Measurements from ENCODE around the gene VPS41.

DNA sequence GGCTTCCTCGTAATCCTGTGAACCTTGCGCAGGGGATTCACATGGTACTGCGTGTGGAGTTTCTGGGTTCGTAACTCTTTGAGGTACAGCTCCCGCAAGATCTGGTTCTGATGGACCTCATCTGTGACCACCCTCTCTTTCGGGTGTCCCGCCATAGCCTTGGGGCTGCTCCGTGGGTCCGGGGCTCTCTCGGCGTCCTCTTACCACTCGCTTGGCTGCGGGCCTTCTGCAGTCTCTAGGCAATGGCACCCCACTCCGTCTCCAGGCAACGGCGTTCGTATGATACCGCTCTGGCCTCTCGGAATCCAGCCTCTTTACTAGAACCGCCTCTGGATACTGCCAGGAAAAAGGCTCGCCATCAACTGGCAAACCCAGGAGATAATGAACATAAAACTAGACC, 223.1 kb downstream of the VPS41 start:
- TF ChIP-seq, protein P1, sequence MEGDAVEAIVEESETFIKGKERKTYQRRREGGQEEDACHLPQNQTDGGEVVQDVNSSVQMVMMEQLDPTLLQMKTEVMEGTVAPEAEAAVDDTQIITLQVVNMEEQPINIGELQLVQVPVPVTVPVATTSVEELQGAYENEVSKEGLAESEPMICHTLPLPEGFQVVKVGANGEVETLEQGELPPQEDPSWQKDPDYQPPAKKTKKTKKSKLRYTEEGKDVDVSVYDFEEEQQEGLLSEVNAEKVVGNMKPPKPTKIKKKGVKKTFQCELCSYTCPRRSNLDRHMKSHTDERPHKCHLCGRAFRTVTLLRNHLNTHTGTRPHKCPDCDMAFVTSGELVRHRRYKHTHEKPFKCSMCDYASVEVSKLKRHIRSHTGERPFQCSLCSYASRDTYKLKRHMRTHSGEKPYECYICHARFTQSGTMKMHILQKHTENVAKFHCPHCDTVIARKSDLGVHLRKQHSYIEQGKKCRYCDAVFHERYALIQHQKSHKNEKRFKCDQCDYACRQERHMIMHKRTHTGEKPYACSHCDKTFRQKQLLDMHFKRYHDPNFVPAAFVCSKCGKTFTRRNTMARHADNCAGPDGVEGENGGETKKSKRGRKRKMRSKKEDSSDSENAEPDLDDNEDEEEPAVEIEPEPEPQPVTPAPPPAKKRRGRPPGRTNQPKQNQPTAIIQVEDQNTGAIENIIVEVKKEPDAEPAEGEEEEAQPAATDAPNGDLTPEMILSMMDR (IDR thresholded peaks at IDR 0.05; ENCODE audit: low read depth, low read length, missing input control) = no peak
- TF ChIP-seq, protein P2, sequence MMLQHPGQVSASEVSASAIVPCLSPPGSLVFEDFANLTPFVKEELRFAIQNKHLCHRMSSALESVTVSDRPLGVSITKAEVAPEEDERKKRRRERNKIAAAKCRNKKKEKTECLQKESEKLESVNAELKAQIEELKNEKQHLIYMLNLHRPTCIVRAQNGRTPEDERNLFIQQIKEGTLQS (IDR thresholded peaks at IDR 0.05) = no peak
- no peak for TF ChIP-seq JUND (IDR thresholded peaks at IDR 0.05)
- TF ChIP-seq, protein P3, sequence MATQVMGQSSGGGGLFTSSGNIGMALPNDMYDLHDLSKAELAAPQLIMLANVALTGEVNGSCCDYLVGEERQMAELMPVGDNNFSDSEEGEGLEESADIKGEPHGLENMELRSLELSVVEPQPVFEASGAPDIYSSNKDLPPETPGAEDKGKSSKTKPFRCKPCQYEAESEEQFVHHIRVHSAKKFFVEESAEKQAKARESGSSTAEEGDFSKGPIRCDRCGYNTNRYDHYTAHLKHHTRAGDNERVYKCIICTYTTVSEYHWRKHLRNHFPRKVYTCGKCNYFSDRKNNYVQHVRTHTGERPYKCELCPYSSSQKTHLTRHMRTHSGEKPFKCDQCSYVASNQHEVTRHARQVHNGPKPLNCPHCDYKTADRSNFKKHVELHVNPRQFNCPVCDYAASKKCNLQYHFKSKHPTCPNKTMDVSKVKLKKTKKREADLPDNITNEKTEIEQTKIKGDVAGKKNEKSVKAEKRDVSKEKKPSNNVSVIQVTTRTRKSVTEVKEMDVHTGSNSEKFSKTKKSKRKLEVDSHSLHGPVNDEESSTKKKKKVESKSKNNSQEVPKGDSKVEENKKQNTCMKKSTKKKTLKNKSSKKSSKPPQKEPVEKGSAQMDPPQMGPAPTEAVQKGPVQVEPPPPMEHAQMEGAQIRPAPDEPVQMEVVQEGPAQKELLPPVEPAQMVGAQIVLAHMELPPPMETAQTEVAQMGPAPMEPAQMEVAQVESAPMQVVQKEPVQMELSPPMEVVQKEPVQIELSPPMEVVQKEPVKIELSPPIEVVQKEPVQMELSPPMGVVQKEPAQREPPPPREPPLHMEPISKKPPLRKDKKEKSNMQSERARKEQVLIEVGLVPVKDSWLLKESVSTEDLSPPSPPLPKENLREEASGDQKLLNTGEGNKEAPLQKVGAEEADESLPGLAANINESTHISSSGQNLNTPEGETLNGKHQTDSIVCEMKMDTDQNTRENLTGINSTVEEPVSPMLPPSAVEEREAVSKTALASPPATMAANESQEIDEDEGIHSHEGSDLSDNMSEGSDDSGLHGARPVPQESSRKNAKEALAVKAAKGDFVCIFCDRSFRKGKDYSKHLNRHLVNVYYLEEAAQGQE (IDR thresholded peaks at IDR 0.05) = no peak
- no peak for TF ChIP-seq RAD21 (IDR thresholded peaks at IDR 0.05)
- no peak for TF ChIP-seq GABPA (IDR thresholded peaks at IDR 0.05 in 1 of 2, conservative IDR thresholded peaks at IDR 0.05 in 1 of 2)
- TF ChIP-seq, protein P4, sequence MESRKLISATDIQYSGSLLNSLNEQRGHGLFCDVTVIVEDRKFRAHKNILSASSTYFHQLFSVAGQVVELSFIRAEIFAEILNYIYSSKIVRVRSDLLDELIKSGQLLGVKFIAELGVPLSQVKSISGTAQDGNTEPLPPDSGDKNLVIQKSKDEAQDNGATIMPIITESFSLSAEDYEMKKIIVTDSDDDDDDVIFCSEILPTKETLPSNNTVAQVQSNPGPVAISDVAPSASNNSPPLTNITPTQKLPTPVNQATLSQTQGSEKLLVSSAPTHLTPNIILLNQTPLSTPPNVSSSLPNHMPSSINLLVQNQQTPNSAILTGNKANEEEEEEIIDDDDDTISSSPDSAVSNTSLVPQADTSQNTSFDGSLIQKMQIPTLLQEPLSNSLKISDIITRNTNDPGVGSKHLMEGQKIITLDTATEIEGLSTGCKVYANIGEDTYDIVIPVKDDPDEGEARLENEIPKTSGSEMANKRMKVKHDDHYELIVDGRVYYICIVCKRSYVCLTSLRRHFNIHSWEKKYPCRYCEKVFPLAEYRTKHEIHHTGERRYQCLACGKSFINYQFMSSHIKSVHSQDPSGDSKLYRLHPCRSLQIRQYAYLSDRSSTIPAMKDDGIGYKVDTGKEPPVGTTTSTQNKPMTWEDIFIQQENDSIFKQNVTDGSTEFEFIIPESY (IDR thresholded peaks at IDR 0.05) = no peak

Data from liver (tissue), 3 donors.